Calu3 (cell line): ENCODE measurements around the gene GRXCR2. TPM values are rescaled to one million over a fixed set of nuclear protein-coding genes. Genes with fewer than 3 reads are reported as not detected.
A peak's percentile ranks its signal among the peaks of the same experiment; 100 is the strongest.
"Not testable (repeated sequence)": the region's sequence is repeated elsewhere in the genome, so short reads cannot be mapped to it uniquely, and the experiment has no call there.

Source experiments
- BruUV-seq: library from RNA; stranded (reverse); fragments of 400-500 nt; replicated peaks from 2 replicates; lab custom pipeline; 2021; lab: Mats Ljungman, UMichigan
- CTCF ChIA-PET: fragments of 300-600 bp; sonication (Branson Sonifier 250); formaldehyde crosslinking; loops from one replicate; lab custom pipeline; 2022; ENCODE audit warnings: antibody characterized with exemption; lab: Charles Lee
- DNase-seq: peaks from one replicate; pipeline ENCODE4 v3.0.0; 2022
- H3K27ac Mint-ChIP-seq: one replicate; pipeline ENCODE4 v1.8.0; 2022; ENCODE audit warnings: mixed read lengths; ENCODE audit not compliant: unreplicated experiment
- H3K27me3 Mint-ChIP-seq: one replicate; pipeline ENCODE4 v1.8.0; 2022; ENCODE audit warnings: mixed read lengths; ENCODE audit not compliant: unreplicated experiment
- H3K36me3 Mint-ChIP-seq: one replicate; pipeline ENCODE4 v1.8.0; 2022; ENCODE audit warnings: mild to moderate bottlenecking, moderate library complexity, mixed read lengths; ENCODE audit not compliant: insufficient read depth, unreplicated experiment
- H3K4me1 Mint-ChIP-seq: one replicate; pipeline ENCODE4 v1.8.0; 2022; ENCODE audit warnings: mild to moderate bottlenecking, low read depth, mixed read lengths; ENCODE audit not compliant: unreplicated experiment
- H3K4me3 Mint-ChIP-seq: one replicate; pipeline ENCODE4 v1.8.0; 2022; ENCODE audit warnings: mild to moderate bottlenecking, low read depth, moderate library complexity, mixed read lengths; ENCODE audit not compliant: unreplicated experiment
- H3K9me3 Mint-ChIP-seq: one replicate; pipeline ENCODE4 v1.8.0; 2022; ENCODE audit warnings: low read depth, mixed read lengths; ENCODE audit not compliant: unreplicated experiment
- intact Hi-C: fragments of 100-400 bp; cut with micrococcal nuclease; formaldehyde crosslinking; loops from one replicate; pipeline ENCODE4 v1.10.0; 2022; ENCODE audit not compliant: unreplicated experiment
- total RNA-seq: library from RNA; stranded (reverse); gene quantifications from 2 replicates; pipeline ENCODE4 v1.2.3, GENCODE V29; 2022
- TF ChIP-seq, protein P1 (sequence below): fragments of 200-600 bp; IDR thresholded peaks from one replicate; pipeline ENCODE4 v1.8.0; 2022; ENCODE audit warnings: antibody characterized with exemption; ENCODE audit not compliant: unreplicated experiment

The GRXCR2 gene
- total RNA-seq, 1 experiment from 2014 or later = not detected

DNA sequence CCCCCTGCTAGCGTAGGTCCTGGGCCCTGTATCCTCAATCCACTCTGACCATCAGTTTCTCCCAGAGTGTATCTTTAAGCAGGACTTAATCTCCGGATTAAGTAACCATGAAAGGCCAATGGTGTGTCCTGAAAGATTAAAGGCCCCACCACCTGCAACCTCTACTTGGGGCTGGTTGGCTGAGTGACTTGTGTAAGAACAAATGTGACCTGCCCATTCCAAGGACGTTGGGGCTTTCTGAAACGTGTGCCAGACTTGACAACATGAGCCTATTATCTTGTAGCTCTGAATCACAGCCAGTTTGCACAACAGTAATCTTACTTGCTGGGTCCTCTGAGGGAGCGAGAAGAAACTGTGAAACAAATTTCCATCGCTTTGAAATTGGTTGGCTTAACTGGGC lies 34.5 kb downstream of the GRXCR2 start:
- TF ChIP-seq, protein P1, sequence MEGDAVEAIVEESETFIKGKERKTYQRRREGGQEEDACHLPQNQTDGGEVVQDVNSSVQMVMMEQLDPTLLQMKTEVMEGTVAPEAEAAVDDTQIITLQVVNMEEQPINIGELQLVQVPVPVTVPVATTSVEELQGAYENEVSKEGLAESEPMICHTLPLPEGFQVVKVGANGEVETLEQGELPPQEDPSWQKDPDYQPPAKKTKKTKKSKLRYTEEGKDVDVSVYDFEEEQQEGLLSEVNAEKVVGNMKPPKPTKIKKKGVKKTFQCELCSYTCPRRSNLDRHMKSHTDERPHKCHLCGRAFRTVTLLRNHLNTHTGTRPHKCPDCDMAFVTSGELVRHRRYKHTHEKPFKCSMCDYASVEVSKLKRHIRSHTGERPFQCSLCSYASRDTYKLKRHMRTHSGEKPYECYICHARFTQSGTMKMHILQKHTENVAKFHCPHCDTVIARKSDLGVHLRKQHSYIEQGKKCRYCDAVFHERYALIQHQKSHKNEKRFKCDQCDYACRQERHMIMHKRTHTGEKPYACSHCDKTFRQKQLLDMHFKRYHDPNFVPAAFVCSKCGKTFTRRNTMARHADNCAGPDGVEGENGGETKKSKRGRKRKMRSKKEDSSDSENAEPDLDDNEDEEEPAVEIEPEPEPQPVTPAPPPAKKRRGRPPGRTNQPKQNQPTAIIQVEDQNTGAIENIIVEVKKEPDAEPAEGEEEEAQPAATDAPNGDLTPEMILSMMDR = no peak
- Mint-ChIP-seq H3K4me3 (no peak overlapping the region), H3K27me3 (no peaks in the 10 kb centered on the region), H3K36me3 (peaks cover 16% of the 10 kb centered on the region), H3K9me3 (peaks cover 2% of the 10 kb centered on the region), H3K4me1 (peaks cover 54% of the 10 kb centered on the region), H3K27ac (no peak overlapping the region)
- DNase-seq = no peak
- no TSS peak for BruUV-seq
- intact Hi-C loops = loop anchor here (10.0 kb wide), 1 partner anchor 343 kb away; no protein-coding TSS in a partner anchor
- CTCF ChIA-PET = interaction anchor here (0.6 kb wide), 1 partner anchor 312 kb away, joined by 6 read pairs; no protein-coding TSS in a partner anchor

DNA sequence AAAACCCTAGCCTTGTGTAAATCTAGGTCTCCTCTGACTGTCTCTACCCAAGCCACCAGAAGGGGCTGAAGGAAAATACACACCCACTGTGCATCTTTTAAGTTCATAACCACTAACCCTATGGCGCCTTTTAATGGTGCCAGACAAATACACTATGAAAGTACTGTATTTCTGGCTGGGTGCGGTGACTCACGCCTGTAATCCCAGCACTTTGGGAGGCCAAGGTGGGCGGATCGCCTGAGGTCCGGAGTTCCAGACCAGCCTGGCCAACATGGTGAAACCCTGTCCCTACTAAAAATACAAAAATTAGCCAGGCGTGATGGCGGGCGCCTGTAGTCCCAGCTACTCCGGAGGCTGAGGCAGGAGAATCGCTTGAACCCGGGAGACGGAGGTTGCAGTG lies 36.6 kb downstream of the GRXCR2 start:
- Mint-ChIP-seq H3K4me1 (peaks cover 72% of the 10 kb centered on the region), H3K4me3 (peak overlapping the region; percentile 76), H3K27ac (peak overlapping the region; percentile 40), H3K36me3 (peaks cover 16% of the 10 kb centered on the region)
- not testable (repeated sequence) for BruUV-seq, H3K27me3 Mint-ChIP-seq, DNase-seq, H3K9me3 Mint-ChIP-seq
- CTCF ChIA-PET = interaction anchor here (2.1 to 2.5 kb wide), 2 partner anchors 20 to 52 kb away, joined by 7 to 8 read pairs; no protein-coding TSS in a partner anchor
- intact Hi-C loops = loop anchor here (10.0 kb wide), 1 partner anchor 341 kb away; no protein-coding TSS in a partner anchor

DNA sequence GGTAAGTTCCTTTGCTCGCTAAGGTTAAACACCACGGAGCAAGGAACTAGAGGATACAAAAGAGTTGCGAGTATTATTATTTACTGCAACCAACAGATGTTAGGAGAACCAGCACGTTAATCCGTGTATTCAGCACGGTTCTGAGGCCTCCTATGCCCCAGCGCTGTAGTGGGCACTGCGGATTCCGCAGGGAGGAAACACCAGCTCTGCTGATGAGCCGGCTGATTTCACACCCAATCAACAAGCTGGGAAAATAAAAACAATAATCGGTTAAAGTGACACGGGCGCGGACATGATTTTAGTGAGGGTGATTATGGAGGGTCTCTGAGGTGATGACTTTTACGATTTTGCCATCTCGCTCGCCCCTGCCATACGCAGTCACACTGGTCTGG lies 37.0 kb downstream of the GRXCR2 start:
- Mint-ChIP-seq H3K4me3 (peak overlapping the region; percentile 76), H3K4me1 (peaks cover 73% of the 10 kb centered on the region), H3K27ac (peak overlapping the region; percentile 40), H3K36me3 (peaks cover 16% of the 10 kb centered on the region), H3K27me3 (no peaks in the 10 kb centered on the region), H3K9me3 (no peaks in the 10 kb centered on the region)
- intact Hi-C loops = loop anchor here (2.0 to 10.0 kb wide), 4 partner anchors 53 to 341 kb away; partner anchors contain the start of gene SH3RF2
- CTCF ChIA-PET = interaction anchor here (0.9 to 2.5 kb wide), 4 partner anchors 10 to 52 kb away, joined by 4 to 8 read pairs (median 8); no protein-coding TSS in a partner anchor
- BruUV-seq = no TSS peak
- peak; percentile 18 for DNase-seq
- TF ChIP-seq, protein P1 = no peak

DNA sequence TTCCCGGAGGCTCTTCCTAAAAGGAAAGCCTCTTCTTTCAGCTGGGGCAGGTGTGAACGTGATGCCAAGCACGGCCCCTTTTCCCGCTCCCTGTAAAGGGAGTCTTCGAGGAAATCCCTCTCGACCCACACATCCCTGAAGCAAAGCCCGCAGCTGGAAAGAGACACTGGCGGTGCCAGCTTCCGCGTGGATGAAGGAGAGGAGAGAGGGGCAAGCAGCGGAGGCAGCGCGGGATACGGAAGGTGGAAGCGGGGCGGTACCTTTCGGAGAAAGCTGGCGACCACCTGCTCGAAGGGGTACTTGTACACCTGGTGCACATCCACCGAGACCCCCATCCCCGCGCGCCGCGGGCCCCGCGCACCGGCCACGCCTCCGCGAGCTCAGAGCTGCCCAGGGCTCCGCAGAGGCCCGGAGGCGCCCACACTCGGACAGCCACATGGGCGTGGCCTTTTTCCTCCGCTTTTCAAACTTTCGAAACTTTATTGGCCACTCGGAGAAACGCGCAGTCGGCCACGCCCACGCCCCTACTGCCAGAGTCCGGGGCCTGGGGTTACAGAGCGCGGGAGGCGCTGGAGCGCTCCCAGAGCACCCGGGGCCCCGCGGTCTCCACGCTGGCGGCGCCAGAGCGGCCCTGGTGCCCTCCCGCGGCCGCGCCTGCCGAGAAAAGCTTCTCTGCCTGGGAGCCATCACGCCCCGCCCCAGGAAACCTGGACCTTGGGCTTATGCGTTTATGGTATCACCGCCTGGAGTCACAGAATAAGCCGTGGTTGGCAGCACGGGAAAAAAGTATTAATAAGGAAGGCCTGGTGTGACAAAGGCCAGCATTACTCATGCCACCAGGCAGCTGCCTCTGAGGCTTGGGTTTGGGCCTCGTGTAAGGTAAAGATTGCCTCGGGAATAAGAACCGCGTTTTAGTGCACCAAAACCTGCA lies 37.6 kb downstream of the GRXCR2 start, which contains the start of gene PRELID2:
TSS of gene PRELID2 (minus strand) at position 426 of the 931 bp plus-strand sequence. CDS start at position 335, 91 bp downstream.
- intact Hi-C loops = loop anchor here (2.0 to 10.0 kb wide), 4 partner anchors 54 to 340 kb away; partner anchors contain the start of gene SH3RF2
- Mint-ChIP-seq H3K4me3 (peak within 1 kb of the TSS; percentile 76), H3K27ac (peak within 1 kb of the TSS; percentile 40), H3K9me3 (no peaks in the 10 kb centered on the region), H3K4me1 (peaks cover 73% of the 10 kb centered on the region), H3K36me3 (peaks cover 16% of the 10 kb centered on the region), H3K27me3 (no peaks in the 10 kb centered on the region)
- TF ChIP-seq, protein P1 = no peak
- peak; percentile 96 for DNase-seq
- CTCF ChIA-PET = interaction anchor here (0.6 to 2.5 kb wide), 9 partner anchors 9 to 969 kb away, joined by 3 to 8 read pairs (median 4); no protein-coding TSS in a partner anchor
- TSS peak; percentile 82 for BruUV-seq
